Measurements from ENCODE around the gene NKG7.

The NKG7 gene

GRCh38 chr19:51327066-51328001 is 45.1 kb downstream of the NKG7 start:
- H3K27me3 ChIP-seq = no peaks in the 10 kb centered on the region
- no peaks in the 10 kb centered on the region for H3K36me3 ChIP-seq
- no peak for TF ChIP-seq CTCF (IDR thresholded peaks at IDR 0.05; ENCODE audit: low read depth, low read length)
- H3K4me3 ChIP-seq (ENCODE audit: low read depth, low read length) = no peak overlapping the region
- no peak for DNase-seq
- H3K9me3 ChIP-seq = no peaks in the 10 kb centered on the region; the same call in 1 of the 2 replicates
- no peaks in the 10 kb centered on the region; the same call in 1 of the 2 replicates for H3K4me1 ChIP-seq

- no peaks in the 10 kb centered on the region for H3K36me3 ChIP-seq
- H3K27me3 ChIP-seq = no peaks in the 10 kb centered on the region
- DNase-seq = no peak
- H3K4me3 ChIP-seq (ENCODE audit: low read depth, low read length) = no peak overlapping the region
- H3K4me1 ChIP-seq = no peaks in the 10 kb centered on the region; the same call in 1 of the 2 replicates
- H3K9me3 ChIP-seq = no peaks in the 10 kb centered on the region; the same call in 1 of the 2 replicates
- TF ChIP-seq CTCF (IDR thresholded peaks at IDR 0.05; ENCODE audit: low read depth, low read length) = no peak
Measured at GRCh38 chr19:51326216-51327065, 46.0 kb downstream of the NKG7 start.

GRCh38 chr19:51325161-51325976 is 47.1 kb downstream of the NKG7 start:
- no peaks in the 10 kb centered on the region; the same call in 1 of the 2 replicates for H3K9me3 ChIP-seq
- H3K36me3 ChIP-seq = no peaks in the 10 kb centered on the region
- no peak overlapping the region for H3K4me3 ChIP-seq (ENCODE audit: low read depth, low read length)
- no peaks in the 10 kb centered on the region for H3K27me3 ChIP-seq
- H3K4me1 ChIP-seq = peaks cover 3% of the 10 kb centered on the region; the same call in 1 of the 2 replicates
- DNase-seq = no peak
- no peak for TF ChIP-seq CTCF (IDR thresholded peaks at IDR 0.05; ENCODE audit: low read depth, low read length)

GRCh38 chr19:51324167-51324481 is 48.3 kb downstream of the NKG7 start:
- TF ChIP-seq CTCF (IDR thresholded peaks at IDR 0.05; ENCODE audit: low read depth, low read length) = no peak

GRCh38 chr19:51323481-51324166 is 48.8 kb downstream of the NKG7 start:
- no peak for DNase-seq
- TF ChIP-seq CTCF (IDR thresholded peaks at IDR 0.05; ENCODE audit: low read depth, low read length) = no peak
- no peak overlapping the region for H3K4me3 ChIP-seq (ENCODE audit: low read depth, low read length)

More at GRCh38 chr19:51324167-51324481, 48.3 kb downstream of the NKG7 start:
- no peaks in the 10 kb centered on the region; the same call in 1 of the 2 replicates for H3K9me3 ChIP-seq
- DNase-seq = no peak
- H3K27me3 ChIP-seq = no peaks in the 10 kb centered on the region
- H3K4me1 ChIP-seq = peaks cover 3% of the 10 kb centered on the region; the same call in 1 of the 2 replicates
- H3K4me3 ChIP-seq (ENCODE audit: low read depth, low read length) = no peak overlapping the region
- H3K36me3 ChIP-seq = no peaks in the 10 kb centered on the region

More at GRCh38 chr19:51323481-51324166, 48.8 kb downstream of the NKG7 start:
- no peaks in the 10 kb centered on the region; the same call in 1 of the 2 replicates for H3K9me3 ChIP-seq
- no peaks in the 10 kb centered on the region for H3K36me3 ChIP-seq
- peaks cover 3% of the 10 kb centered on the region; the same call in 1 of the 2 replicates for H3K4me1 ChIP-seq
- no peaks in the 10 kb centered on the region for H3K27me3 ChIP-seq

Data from BE2C (cell line).